HG02798 (cell line): ENCODE data around the gene XRN2.

Experiments used
- ATAC-seq: cut with Tn5 transposase; IDR thresholded peaks from one replicate; pipeline ENCODE4 v1.9.1; 2021; ENCODE audit warnings: mild to moderate bottlenecking; ENCODE audit not compliant: unreplicated experiment, poor library complexity

The XRN2 gene

DNA sequence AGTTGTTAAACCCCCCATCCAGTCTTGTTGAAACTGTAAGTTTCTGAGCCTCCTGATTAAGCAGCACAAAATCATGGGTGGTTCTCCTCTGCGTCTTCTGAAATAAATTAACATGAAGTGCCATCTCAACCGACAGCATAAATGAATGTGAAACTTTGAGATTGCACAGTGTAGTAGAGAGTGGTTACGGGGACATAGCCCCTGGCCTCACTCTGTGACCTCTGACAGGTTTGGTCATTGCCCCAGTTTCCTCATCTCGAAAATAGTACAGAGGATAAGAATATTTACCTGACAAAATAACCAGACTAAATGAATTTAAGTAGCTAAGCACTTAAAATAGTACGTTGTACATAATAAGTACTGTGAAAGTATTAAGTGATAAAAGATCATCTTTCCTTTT, 75.1 kb downstream of the XRN2 start:
- no peak for ATAC-seq

DNA sequence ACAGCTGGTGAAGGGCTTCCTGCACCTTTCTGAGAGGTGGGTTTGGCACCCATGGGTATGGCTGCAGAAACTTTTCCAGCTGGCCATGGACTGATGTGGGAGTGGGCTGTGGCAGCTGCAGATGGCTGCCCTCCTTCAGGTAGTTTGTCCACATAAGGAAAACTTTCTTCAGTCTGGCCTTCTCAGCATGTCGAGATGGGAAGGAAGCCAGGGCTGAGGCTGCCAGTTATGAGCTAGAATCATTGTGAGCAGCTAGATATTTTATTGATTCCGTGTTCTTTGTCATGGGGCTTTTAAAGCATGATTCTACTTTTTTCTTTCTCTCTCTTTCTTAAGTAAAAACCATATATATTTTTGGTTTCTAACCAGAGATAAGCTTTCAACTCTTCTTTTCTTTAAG, 77.6 kb downstream of the XRN2 start:
- no peak for ATAC-seq

DNA sequence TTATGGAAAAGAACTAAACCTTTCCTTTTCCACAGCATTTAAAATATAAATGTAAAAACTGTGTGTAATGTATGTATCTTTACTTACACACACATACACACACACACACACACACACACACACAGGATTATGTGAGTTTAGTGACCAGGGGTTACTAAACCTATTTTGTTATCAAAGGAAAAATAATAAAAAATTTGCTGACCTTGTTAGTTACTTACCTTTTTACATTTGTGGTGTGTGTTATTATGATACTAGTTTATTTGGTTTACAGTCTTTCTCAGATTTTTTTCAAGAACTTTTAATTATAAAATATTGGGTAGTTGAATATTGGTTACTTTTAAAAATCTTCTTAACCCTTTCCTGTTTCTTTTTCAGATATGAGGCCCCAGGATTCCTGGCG, 78.5 kb downstream of the XRN2 start:
- no peak for ATAC-seq

DNA sequence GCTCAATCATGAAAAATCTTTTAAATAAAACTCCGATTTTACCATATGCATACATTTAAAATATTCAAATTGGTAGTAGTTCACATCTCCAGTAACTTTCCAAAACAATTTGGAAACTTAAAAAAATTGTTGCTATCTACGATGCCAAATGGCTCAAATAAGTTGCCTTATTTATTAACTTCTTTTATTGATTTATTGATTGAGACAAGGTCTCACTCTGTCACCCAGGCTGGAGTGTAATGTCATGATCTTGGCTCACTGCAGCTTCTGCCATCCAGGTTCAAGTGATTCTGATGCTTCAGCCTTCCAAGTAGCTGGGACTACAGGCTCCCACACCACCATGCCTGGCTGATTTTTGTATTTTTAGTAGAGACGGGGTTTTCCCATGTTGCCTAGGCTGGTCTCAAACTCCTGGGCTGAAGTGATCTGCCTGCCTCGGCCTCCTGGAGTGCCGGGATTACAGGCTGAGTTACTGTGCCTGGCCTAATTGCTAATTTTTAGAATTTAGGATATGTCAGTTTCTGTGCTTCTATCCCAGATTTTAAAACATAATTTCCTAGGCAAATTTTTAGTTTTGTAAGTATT, 81.3 kb downstream of the XRN2 start:
- no peak for ATAC-seq

DNA sequence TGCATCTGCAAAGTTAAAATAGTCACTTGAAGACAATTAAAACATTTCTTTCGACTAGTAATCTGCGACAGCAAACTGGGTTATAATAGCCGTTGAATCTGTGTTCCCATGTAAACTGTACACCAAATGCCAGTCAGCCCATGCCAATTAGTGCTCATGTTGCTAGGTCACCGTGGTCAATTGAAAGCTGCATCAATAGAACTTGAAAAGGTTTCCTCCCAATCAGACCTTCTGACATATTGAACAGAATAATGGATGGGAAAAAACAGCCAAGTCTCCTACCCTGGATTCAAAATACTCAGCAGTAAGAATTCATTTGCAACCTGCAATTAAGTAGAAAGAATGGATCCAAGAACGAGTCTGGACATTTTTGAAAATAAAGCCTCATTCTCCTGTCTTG, 83.0 kb downstream of the XRN2 start:
- no peak for ATAC-seq

DNA sequence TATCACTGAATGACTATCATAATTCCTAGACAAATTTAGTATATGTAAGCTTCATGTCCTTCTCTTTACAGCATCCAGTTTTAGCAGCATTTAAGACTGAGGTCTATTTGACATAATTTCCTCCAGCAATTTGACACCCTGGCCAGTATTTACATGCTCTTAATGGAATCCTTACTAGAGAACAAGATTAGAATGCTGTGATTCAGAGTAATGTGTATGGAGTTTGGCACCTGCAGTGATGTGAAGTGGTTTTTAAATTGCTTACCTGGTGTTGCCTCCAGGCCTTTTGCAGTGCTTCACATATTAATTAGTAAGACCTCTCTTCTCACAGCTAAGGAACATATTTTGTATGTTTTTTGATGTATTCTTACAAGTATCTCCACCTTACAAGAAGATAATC, 84.4 kb downstream of the XRN2 start:
- no peak for ATAC-seq

DNA sequence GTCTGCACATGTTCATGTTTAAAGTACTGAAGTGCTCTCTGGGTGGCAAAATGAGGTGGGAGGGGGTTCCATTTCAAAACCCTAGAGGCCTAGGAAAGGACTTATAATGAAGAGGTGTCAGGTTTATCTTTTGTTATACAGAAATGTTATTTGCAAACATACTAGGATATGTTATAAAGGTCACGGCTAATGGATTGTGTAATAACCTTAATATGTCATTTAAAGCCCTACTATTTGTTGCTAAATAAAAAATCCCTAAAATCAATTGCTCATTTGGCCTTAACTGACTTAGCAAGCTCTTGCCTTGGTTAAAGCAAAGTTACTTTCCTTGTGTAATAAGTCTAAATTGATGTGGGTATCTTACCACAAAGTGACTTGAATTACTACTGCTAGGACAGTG, 85.4 kb downstream of the XRN2 start:
- ATAC-seq: no peak

DNA sequence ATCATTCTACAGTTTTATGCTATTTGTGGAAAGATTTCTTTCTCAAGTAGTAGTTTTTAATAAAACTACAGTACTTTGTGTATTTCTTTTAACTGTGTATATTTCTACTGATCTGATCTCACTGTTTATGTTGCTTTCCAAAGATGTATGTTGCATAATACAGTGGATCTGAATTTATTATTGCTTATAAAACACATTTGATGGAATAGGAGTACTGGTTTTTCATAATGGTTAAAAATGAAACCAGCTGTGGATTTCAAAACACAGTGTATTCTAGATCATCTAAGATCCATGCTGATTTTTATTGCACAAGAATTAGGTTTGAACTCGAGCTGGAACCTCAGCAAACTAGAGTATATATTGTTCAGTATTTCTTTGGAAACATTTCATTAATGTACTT, 86.2 kb downstream of the XRN2 start:
- no peak for ATAC-seq

DNA sequence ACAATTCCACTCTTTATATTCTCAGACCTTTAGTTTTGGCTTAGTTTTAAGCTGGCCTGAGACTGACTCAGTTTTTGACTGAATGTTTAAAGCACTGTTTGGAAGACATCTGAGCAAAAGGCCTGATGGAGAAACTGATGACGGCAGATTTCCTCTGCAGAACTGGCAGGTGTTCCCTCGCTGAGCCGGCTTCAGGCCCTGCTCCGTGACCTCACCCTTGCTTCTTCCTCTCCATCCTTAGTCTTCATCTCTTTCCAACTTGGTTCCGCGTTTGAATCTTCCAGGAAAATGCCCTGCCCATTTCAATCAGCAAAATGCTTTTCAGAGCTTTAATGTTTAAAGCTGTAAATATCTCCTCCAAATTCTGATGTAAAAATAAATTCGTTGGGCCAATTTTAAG, 87.6 kb downstream of the XRN2 start:
- ATAC-seq: no peak

DNA sequence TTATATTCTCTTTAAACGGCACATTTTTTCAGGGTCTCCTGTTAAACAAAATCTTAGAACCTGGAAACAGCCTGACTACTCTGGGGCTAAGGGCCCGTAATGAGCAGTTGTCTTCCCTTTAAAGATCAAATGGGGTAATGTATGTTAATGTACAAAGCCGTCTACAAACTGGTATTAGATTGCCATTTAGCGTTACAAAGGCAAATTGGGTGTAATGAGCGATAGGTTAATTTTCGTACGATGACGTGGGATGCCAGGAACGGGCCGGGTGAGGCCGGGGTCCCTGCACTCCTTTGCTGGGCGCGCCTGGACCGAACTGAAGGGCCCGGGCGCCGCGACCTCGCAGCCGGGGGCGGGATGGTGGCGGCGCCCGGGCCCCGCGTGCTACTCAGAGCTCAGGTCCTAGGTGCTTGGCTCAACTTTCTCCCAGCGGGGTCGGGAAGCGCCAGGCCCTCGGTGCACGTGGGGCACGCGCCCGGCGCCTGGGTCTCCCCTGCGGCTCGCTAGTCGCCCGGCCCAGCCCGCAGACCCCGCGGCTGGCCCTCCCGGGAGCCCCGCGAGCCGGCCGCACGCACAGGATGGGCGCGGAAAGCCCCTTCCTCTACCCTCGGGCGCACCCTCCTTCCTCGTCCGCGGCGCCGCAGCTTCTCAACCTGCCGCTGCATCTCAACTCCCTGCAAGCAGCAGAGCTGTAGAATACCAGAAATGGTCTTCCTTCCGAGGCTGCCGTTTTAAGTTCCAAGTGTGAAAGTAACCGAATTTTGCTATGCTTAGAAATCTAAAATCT, 88.2 kb downstream of the XRN2 start:
- no peak for ATAC-seq

DNA sequence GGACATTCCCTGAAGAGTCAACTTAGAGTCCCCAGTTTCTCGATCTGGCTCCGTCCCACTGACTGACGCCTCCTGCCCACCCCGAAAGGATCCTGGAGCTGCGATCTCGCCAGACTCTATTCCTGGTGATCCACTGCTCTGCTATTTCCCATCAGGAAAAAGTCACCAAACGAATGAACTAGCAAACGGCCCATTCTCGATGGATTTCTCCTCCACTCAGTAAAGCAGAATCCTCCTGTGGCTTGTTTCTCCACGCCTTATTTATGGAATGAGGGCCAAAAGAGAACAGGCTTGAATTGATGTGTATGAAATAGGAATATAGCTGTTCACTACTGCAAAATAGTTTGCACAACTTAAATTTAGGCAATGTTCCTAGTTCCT, 88.8 kb downstream of the XRN2 start:
- no peak for ATAC-seq

DNA sequence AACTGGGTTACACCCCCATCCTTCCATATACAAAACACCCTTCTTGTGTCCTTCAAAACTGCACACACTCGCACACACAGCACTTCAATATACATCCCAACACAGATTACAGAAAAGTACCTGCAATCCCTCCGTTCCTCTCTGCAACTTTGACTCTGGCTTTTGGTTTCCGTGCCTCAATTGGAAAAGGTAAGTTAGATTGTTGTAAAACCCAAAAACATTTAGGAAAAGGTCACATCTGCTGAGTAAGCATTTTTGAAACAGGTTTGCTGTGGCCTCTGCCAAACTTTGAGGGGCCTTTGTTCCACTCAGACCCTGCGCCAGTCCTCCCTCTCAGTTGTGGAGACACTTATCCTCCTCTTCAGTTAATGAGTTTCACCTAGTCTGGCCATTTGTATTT, 90.0 kb downstream of the XRN2 start:
- ATAC-seq: no peak

DNA sequence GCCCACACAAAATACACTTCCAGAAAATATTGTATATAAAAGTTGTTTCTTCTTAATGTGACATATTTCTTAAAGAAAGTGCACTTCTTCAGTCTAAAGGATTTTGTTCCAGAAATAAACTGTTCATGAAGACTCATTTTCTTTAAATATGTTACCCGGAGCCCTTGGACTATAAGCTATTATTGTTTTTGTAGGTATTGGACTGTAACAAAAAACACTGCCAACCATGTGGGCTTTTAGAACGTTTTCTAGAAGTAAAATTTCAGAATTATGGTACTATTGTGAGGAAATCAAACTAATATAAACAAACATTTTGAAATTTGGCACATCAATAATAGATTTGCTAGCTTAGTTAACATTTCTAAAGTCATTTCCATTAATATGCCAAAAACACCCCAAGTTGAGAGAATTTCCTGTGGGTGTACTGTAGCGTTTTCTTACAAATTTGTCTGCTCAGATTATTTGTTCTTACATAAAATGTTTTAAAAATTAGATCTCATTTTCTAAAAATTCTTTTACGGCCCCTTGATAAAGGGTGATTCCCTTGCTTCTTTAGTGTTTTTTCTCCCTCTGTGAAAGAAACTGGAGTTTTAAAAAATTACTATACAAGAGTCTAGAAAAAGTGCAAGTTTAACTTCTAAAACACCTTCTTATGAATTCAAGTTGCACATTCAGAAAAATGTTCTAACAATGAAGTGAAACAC, 90.8 kb downstream of the XRN2 start:
- ATAC-seq: no peak

DNA sequence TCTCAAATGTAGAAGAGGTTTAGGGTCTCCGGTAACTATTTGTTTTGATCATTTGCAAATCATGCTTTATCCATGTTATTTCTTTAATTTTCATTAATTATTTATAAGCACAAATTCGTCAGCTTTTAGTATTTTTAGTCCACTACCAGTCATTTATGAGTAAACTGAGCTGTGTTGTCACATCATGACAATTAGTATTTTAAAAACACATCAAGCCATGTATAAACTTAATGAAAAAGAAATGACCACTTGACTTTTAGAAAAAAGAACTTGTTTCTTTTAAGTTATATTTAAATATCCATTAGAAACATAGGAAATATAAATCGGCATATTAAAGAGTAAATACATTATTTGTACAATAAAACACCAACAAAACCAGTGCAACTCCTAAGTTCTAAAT, 91.4 kb downstream of the XRN2 start:
- ATAC-seq: no peak

DNA sequence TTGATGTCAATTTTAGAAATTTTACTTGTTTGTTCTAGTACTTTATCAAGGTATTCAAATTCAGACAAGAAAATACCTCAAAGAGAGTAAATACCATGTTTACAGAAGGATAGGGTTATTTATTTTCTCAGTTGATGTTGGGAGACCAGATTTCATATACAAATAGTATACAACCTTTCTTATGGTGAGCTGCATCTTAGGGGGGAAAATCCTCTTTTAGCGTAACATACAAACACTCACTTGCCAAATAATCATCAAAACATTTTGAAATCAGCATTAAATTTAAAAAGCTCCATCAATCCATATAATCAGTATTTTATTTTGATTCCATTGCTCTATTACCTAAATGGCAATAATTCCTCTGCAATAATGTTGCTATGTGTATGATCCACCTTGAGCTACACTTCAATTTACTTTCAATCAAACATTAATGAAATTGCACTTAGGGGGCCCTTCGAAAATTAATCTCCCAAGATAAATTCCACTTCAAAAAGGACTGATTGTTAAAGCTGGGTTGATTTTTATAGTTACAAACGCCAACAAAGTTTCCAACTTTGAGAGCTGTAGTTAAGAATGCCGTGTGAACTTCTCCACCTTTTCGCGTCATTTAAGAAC, 92.0 kb downstream of the XRN2 start:
- no peak for ATAC-seq

DNA sequence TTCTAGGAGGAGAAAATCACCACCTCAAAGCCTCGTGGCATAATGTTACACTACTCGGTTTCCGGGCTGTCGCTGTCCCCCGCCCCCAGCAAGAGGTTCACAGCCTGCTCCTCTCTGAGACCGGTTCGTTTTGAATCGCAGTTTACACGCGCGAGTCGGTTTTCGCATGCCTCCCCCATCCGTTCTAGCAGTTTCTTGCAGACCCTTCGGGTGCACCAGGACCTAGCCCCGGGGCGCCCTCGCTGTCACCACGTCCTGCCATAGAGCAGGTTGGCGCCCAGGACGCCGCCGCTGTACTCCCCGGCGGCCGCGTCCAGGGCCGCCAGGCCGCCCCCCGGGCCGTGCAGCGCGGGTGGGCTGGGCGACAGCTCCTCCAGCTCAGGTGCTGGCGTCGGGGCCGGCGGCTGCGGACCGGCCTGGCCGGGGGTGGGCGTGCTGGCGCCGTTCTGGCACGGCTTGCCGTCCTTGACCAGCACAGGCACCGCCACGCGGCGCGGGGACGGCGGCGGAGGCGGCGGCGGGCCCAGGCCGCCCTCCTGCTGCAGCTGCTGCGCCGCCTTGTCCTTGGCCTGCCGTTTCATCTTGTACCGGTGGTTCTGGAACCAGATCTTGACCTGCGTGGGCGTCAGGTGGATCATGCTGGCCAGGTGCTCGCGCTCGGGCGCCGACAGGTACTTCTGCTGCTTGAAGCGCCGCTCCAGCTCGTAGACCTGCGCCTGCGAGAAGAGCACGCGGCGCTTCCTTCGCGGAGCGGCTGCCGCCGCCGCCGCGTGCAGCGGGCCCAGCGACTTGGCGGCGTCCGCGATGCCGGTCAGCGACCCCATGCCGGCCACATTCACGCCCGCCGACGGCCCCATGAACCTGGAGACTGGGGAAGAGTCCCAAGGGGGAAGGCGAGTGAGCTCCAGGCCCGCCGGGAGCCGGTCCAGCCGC, 92.8 kb downstream of the XRN2 start:
- no peak for ATAC-seq

DNA sequence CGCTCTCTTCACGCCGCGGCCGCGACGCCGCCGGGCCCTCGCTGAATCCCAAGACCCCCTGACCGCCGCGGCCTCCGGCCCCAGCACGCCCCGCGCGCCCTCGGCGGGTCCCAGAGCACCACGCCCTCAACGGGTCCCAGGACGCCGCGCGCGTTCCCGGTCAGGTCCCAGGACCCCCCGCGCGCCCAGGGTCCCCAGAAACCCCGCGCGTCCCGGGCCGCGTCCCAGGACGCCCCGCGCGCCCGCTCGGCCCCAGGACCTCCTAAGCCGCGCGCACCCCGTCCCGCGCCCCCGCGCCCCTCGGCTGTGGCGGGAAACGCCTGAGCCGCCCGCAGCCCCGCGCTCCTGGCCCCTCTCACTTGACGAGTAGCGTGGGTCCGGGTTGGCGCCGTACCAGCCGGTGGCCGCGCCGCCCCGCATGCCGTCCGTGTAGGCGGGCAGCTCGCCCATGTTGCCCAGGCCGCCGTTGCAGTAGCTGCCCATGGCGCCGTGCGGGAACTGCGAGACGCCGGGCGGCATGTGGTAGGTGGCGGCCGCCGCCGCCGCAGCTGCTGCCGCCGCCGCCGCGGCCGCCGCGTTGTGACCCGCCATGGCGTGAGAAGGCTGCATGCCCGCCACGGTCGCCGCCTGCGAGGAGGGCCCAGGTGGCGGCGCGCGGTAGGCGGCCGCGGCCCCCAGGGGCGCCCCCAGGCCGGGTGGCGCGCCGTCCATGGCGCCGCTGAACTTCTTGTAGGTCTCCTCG, 93.6 kb downstream of the XRN2 start:
- ATAC-seq: peak; percentile 35

DNA sequence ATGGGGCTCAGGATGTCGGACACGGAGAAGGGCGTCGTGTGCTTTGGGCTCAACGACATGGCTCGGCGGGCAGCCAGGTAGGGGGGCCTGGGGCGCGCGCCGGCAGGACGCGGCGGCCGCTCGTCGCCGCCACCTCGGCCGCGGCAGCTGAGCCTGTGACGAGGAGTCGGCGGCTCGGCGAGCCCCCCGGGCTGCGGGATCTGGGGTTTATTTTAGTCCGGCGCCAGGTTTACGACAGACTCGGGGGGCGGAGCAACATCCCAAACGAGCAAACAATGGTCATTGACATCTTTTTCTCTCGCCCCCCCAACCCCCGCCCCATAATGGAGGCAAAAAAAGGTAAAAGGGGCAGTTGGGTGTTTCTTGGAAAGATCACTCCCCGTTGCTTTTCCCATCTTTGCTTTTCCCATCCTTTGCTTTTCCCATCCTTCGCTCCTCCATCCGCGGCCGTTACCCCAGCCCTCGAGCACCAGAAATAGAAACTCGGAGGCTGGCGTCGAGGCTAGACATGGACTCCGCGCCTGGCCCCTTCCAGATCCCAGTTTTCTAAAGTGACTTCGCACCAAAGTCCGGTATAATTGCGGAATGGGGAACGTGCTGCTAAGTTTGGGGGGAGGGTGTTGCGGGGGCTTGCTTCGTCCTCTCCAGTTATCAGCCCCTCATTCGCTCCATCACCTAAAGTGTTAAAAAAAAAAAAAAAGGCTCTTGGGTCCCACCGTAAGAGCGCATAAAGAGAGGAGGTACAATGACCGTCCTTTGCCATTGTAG, 94.4 kb downstream of the XRN2 start, which contains the start of gene NKX2-4:
NKX2-4 (minus strand) TSS at position 186 of the 768 bp plus-strand sequence; CDS start at position 59, 127 bp downstream.
- no peak for ATAC-seq
